ENCODE data around the gene TMEM52B.
"Not testable (repeated sequence)": the region's sequence is repeated elsewhere in the genome, so short reads cannot be mapped to it uniquely, and the experiment has no call there.

Gene TMEM52B

GRCh38 chr12:10211940-10212738, 33.3 kb downstream of the TMEM52B start:
- DNase-seq, result peak; percentile 100

- DNase-seq, result peak; percentile 78
These were observed 33.9 kb downstream of the TMEM52B start, which contains the start of gene GABARAPL1 for GRCh38 chr12:10212739-10213131. TSS of gene GABARAPL1 (plus strand) at chr12:10212877. CDS start at chr12:10213130, 253 bp downstream.

- peak; percentile 80 for DNase-seq
These were observed 34.6 kb downstream of the TMEM52B start for GRCh38 chr12:10213168-10214135.

- peak; percentile 71 for DNase-seq
These were observed 35.5 kb downstream of the TMEM52B start for GRCh38 chr12:10214136-10214894.

GRCh38 chr12:10214895-10215267, 36.0 kb downstream of the TMEM52B start:
- DNase-seq, result no peak

- no peak for DNase-seq
These were observed 36.6 kb downstream of the TMEM52B start for GRCh38 chr12:10215436-10215835.

- not testable (repeated sequence) for DNase-seq
These were observed 37.1 kb downstream of the TMEM52B start for GRCh38 chr12:10215946-10216345.

- DNase-seq, result no peak
These were observed 39.2 kb downstream of the TMEM52B start for GRCh38 chr12:10218021-10218420.

GRCh38 chr12:10220398-10221077, 41.7 kb downstream of the TMEM52B start:
- DNase-seq, result peak; percentile 81

GRCh38 chr12:10221846-10222245, 43.0 kb downstream of the TMEM52B start:
- no peak for DNase-seq

- no peak for DNase-seq
These were observed 44.4 kb downstream of the TMEM52B start for GRCh38 chr12:10223208-10223607.

- not testable (repeated sequence) for DNase-seq
These were observed 46.6 kb downstream of the TMEM52B start for GRCh38 chr12:10225426-10225825.

GRCh38 chr12:10226086-10226485, 47.3 kb downstream of the TMEM52B start:
- DNase-seq, result no peak

- no peak for DNase-seq
These were observed 47.9 kb downstream of the TMEM52B start for GRCh38 chr12:10226731-10227130.

- DNase-seq, result no peak
These were observed 48.8 kb downstream of the TMEM52B start for GRCh38 chr12:10227648-10228047.

- no peak for DNase-seq
These were observed 55.7 kb downstream of the TMEM52B start for GRCh38 chr12:10234562-10234961.

GRCh38 chr12:10235761-10236631, 57.2 kb downstream of the TMEM52B start:
- peak; percentile 10 for DNase-seq

GRCh38 chr12:10236720-10237119, 57.9 kb downstream of the TMEM52B start:
- DNase-seq, result no peak

- no peak for DNase-seq
These were observed 59.7 kb downstream of the TMEM52B start for GRCh38 chr12:10238526-10238925.

GRCh38 chr12:10241290-10241689, 62.5 kb downstream of the TMEM52B start:
- DNase-seq, result no peak

Measured in NCI-H226 (cell line).